Eye (tissue), 1 donor: ENCODE measurements around the gene ZNF792.
"Not testable (repeated sequence)": the region's sequence is repeated elsewhere in the genome, so short reads cannot be mapped to it uniquely, and the experiment has no call there.

ENCODE experiments used
- DNase-seq: peaks from one replicate; pipeline ENCODE4 v3.0.0-alpha.2; 2015

The ZNF792 gene

GRCh38 chr19:34963573-34964406, at the start of gene ZNF792:
Gene ZNF792 (minus strand): TSS chr19:34964229. CDS start chr19:34963662, 567 bp downstream.
- DNase-seq = peak; percentile 85

- peak; percentile 86 for DNase-seq
Observed at GRCh38 chr19:35013041-35013819, 49.2 kb upstream of the ZNF792 start.

GRCh38 chr19:35011737-35012682, 48.0 kb upstream of the ZNF792 start:
- DNase-seq = no peak

GRCh38 chr19:35011091-35011689, 47.2 kb upstream of the ZNF792 start:
- DNase-seq = no peak

GRCh38 chr19:35009424-35010415, 45.7 kb upstream of the ZNF792 start:
- no peak for DNase-seq

GRCh38 chr19:35008891-35009341, 44.9 kb upstream of the ZNF792 start:
- DNase-seq = no peak

- not testable (repeated sequence) for DNase-seq
Observed at GRCh38 chr19:35007427-35007826, 43.4 kb upstream of the ZNF792 start.

- no peak for DNase-seq
Observed at GRCh38 chr19:35006999-35007365, 43.0 kb upstream of the ZNF792 start.

- DNase-seq = no peak
Observed at GRCh38 chr19:35006342-35006998, 42.4 kb upstream of the ZNF792 start.

GRCh38 chr19:35006007-35006341, 41.9 kb upstream of the ZNF792 start:
- not testable (repeated sequence) for DNase-seq

GRCh38 chr19:35005256-35005977, 41.4 kb upstream of the ZNF792 start:
- DNase-seq = no peak

- no peak for DNase-seq
Observed at GRCh38 chr19:35004517-35005255, 40.7 kb upstream of the ZNF792 start.

- DNase-seq = no peak
Observed at GRCh38 chr19:35002037-35002535, 38.1 kb upstream of the ZNF792 start.

GRCh38 chr19:35000647-35001501, 36.8 kb upstream of the ZNF792 start:
- DNase-seq = peak; percentile 69

- DNase-seq = no peak
Observed at GRCh38 chr19:35000338-35000646, 36.3 kb upstream of the ZNF792 start.

GRCh38 chr19:34999498-35000337, 35.7 kb upstream of the ZNF792 start, which contains the start of gene GRAMD1A:
Gene GRAMD1A (plus strand): TSS chr19:35000323. CDS start chr19:35000479, 156 bp downstream.
- peak; percentile 95 for DNase-seq
